ENCODE data around the gene PRKN.

The PRKN gene

GRCh38 chr6:161422710-161423680 lies 1304.6 kb downstream of the PRKN start:
- no peak for DNase-seq (ENCODE audit: low read depth in 2 of 2)

DNA sequence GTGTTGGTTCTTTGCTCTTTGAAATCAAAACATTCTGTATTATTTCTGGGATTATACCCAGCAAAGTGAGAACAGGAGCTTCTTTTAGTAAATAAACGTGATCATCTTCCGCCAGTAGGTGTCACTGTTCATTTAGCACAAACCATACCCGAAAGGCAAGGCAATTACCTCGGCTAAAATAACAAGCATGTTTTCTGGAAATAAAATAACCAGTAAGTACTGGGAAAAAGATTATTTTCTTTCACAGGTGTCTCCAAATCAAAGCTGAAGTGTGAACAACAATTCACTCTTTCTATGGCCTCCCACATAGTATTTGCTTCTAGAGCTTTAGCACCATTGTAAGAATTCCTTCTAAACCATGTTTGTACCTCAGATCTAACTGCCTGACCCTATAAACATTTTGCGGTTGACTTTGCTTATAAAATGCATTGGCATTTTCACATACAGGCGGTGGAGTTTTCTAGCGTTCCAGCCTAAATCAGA lies 1309.1 kb downstream of the PRKN start:
- DNase-seq (ENCODE audit: low read depth in 2 of 2), result peak; percentile 10 to 11

- no peak for DNase-seq (ENCODE audit: low read depth in 2 of 2)
Measured at GRCh38 chr6:161417717-161418462, 1309.7 kb downstream of the PRKN start.

DNA sequence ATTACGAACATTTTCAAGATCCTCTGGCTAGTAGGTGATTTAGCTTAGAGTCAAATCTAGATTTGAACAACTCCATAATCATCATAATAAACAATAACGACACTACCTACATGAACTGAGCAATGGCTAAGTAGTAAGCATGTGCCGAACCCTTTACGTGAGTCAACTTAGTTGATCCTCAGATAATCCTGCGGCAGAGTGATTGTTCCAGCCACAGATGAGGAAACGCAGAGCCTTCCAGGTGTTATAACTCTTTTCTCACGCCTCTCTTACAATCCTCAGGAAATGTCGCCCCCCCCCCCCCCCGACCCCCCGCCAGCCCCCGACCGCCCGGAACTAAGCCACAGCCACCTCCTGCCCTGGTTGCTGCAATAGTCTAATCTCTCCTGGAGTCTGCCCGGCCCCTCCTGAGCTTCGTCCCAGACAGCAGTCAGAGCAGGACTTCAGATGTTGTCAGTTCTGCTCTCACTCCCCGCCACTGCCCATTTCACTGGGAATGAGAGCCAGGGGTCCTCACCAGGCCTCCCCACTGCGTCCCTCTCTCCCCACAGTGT lies 1312.2 kb downstream of the PRKN start:
- no peak for DNase-seq (ENCODE audit: low read depth in 2 of 2)

GRCh38 chr6:161414707-161415106 lies 1312.9 kb downstream of the PRKN start:
- no peak for DNase-seq (ENCODE audit: low read depth in 2 of 2)

DNA sequence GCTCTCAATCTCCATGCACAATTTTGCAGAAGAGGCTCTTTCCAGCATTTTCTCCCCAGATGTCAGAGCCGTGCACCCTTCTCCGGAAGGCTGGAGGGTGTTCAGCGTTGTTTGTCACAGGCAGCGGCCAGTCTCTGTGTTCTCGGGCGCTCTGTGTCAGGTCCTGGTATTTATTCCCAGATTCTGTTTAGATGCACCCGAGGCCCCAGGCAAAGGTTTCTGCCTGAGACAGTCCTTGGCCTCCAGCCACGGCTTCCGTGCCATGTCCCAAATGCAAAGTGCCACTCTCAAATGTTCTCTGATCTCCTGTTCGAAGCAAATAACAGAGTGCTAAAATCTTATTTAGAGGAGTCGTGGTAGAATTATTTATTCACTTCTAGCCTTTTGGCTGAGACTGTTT lies 1313.4 kb downstream of the PRKN start:
- DNase-seq (ENCODE audit: low read depth in 2 of 2), result no peak

GRCh38 chr6:161413355-161413771 lies 1314.2 kb downstream of the PRKN start:
- no peak for DNase-seq (ENCODE audit: low read depth in 2 of 2)

DNA sequence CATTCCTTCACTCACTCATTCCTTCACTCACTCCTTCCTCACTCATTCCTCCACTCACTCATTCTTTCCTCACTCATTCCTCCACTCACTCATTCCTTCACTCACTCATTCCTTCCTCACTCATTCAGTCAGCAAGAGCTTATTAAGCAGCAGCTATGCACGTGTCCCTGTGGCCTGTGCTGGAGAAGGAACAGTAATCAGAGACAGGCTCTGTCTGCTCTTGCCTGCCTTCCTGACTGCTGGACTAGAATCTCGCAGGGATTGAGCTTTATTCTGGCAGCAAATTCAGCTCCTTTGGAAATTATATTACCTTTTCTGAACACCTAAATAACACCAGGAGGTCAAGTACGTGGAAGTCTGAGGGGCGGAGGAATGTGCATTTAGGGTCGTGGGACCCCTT lies 1314.8 kb downstream of the PRKN start:
- no peak for DNase-seq (ENCODE audit: low read depth in 2 of 2)

DNA sequence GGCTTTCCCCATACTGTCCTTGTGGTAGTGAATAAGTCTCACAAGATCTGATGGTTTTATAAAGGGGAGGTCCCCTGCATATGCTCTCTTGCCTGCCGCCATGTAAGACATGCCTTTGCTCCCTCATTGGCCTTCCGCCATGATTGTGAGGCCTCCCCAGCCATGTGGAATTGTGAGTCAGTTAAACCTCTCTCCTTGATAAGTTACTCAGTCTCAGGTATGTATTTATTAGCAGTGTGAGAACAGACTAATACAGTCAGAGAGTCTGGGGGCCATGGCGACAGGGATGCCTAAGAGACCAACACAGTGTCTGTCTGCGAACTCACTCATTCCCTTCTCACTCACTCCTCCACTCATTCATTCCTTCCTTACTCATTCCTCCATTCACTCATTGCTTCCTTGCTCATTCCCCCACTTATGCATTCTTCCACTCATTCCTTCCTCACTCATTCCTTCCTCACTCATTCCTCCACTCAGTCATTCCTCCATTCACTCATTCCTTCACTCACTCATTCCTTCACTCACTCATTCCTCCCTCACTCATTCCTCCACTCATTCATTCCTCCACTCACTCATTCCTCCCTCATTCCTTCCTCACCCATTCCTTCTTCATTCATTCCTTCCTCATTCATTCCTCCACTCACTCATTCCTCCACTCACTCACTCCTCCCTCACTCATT lies 1316.2 kb downstream of the PRKN start:
- DNase-seq (ENCODE audit: low read depth in 2 of 2), result peak in 1 of 2 donors; percentile 0

DNA sequence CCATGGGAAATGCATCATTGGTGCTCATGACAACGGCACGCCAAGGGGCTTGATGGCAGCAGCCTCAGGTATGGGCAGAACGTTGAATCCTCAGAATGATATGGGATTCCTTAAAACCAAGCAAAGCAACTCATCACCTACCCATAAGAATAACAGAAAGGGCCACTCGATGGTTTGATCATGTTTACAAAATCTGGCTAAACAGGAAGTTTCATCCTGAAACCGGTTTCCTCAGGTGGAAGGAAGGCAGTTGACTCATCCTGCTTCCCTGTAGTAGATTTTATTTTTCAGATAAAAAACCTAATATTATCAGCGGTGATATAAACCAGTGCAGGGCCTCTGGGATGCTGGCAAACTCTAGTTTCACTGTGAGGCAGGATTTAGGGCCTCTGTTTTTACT lies 1316.8 kb downstream of the PRKN start:
- DNase-seq (ENCODE audit: low read depth in 2 of 2), result no peak

DNA sequence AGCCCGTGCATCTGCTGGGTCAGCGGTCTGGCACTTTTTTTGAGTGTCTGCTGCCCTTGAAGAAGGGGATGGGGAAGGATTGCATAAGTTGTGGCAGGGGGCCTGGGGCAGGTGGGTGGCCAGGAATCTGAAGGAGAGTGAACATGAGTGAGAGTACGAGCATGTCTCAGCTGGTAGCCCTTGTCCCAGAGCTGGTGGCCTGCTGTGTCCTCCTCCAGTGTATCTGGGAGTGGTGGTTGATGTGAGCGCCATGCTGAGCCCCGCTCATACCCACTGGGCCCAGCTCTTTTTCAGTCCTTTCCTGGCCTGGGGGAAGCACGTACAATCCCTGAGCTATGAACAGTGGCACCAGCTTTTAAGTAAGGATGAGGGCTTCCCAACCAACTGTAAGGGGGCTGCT lies 1317.5 kb downstream of the PRKN start:
- no peak for DNase-seq (ENCODE audit: low read depth in 2 of 2)

DNA sequence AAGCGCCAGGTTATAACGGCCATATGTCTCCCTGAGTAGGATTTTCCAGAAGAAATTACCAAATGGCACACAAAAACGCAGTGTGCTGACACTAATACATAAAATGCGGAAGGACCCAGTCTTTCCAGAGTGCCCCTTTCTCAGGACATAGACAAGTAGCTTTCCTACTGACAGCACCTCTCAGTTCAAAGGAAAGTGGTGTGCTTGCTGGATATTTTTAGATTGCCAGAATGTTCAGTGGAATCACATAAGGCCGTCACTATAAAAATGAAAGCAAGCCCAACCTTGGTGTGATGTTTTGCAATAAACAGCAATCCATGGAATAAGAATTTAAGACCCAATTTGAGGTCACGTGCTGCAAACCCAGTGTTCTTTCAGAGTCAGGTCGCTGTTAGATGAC lies 1318.2 kb downstream of the PRKN start:
- no peak for DNase-seq (ENCODE audit: low read depth in 2 of 2)

DNA sequence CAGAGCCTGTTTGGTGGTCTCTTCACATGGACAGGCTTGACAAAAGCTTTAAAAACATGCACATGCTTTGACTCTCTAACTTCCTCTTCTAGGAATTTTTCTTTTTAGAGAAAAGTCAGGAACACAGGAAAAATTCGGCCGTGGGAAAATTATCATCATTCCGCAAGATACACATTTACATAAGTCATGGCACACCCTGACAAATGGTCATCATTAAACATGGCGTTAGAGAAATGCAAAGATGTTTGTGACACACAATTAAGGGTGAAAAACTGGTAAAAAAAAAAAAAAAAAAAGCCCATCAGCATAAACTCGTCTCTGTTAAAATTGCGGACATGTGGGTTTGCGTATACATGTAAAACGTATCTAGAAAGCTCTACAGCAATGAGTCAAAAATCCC lies 1319.5 kb downstream of the PRKN start:
- DNase-seq (ENCODE audit: low read depth in 2 of 2), result no peak

- DNase-seq (ENCODE audit: low read depth in 2 of 2), result no peak
Measured at GRCh38 chr6:161407581-161407980, 1320.0 kb downstream of the PRKN start.

DNA sequence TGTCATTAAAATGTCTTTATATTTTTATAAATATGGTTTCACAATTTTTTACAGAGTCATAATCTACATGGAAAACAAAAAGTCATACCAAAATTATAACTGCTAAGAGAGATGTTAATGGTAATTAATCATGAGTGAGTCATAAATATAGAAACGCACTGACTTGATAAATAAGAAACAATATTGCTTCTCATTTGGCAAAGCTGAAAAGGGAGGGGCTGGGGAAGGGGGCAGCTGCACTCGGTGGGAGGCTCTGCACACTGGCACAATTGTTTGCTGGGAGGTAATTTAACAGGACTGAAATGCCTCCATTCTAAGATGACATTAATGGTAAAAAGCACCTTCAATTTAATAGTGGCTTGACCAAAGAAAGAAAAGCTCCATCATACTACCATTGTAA lies 1320.5 kb downstream of the PRKN start:
- DNase-seq (ENCODE audit: low read depth in 2 of 2), result no peak

- no peak for DNase-seq (ENCODE audit: low read depth in 2 of 2)
Measured at GRCh38 chr6:161406646-161407045, 1320.9 kb downstream of the PRKN start.

DNA sequence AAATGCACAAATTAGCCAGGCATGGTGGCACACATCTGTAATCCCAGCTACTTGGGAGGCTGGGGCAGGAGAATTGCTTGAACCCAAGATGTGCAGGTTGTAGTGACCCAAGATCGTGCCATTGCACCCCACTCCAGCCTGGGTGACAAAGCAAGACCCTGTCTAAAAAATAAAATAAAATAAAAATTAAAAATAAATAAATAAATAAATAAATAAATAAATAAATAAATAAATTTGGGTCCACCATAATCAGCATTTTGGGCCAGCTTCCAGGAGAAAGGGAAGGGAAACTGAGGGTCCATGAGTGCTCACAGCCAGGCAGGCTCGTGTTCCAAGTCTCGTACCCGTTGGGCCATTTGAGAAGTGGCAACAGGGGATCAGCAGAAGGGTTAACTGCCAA lies 1322.1 kb downstream of the PRKN start:
- DNase-seq (ENCODE audit: low read depth in 2 of 2), result no peak

DNA sequence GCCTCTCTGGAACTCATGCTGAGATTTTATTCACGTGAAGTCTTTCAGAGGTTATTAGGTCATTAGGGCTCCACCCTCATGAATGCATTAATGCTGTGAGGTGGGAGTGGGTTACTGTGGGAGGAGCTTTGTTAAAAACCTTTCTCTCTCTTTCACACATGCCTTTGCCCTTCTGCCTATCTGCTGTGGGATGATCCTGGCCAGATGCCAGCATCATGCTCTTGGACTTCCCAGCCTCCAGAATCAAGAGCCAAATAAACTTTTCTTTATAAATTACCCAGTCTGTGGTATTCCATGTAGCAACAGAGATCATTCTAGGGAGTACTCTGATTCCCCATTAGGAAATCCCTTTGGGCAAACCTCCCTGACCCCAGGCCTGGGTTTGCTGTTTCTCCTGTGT lies 1323.8 kb downstream of the PRKN start:
- no peak for DNase-seq (ENCODE audit: low read depth in 2 of 2)

GRCh38 chr6:161401587-161402309 lies 1325.8 kb downstream of the PRKN start:
- DNase-seq (ENCODE audit: low read depth in 2 of 2), result no peak

GRCh38 chr6:161400671-161401070 lies 1326.9 kb downstream of the PRKN start:
- DNase-seq (ENCODE audit: low read depth in 2 of 2), result no peak

- DNase-seq (ENCODE audit: low read depth in 2 of 2), result no peak
Measured at GRCh38 chr6:161396539-161396938, 1331.0 kb downstream of the PRKN start.
